Left renal pelvis (tissue), 4 donors: ENCODE results near the gene AP2B1. TPM values are rescaled to one million over a fixed set of nuclear protein-coding genes. Genes with fewer than 3 reads are reported as not detected.

Experiments
- DNase-seq, 4 donors: peaks; one replicate each; pipeline ENCODE4 v3.0.0-alpha.2; 2013; ENCODE audit warnings: low read depth in 4 of 4, low spot score in 3 of 4
- polyA plus RNA-seq, 4 donors: library from polyadenylated mRNA; unstranded; fragments of 120-200 nt; gene quantifications; one replicate each; pipeline ENCODE4 v1.2.1, GENCODE V29; 2013; ENCODE audit not compliant: insufficient read length in 4 of 4

The AP2B1 gene
- polyA plus RNA-seq, 4 donors, result 114 to 142 (median 127) TPM

DNA sequence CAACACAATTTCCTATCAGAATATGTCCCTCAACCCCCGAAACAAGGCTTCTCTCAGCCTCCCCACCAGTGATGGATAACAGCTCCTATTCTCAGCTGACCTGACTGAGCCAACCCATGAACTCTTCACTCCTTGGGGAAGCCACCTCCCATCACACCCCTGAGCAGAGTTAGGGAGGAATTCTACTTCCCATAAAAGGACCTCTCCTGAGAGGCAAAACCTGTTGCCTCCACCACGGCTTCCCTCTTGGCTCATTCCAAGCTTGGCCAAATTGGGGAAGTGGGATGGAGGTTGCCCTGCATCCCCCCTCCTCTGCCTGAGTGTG is 138.6 kb downstream of the AP2B1 start:
- DNase-seq, result no peak

DNA sequence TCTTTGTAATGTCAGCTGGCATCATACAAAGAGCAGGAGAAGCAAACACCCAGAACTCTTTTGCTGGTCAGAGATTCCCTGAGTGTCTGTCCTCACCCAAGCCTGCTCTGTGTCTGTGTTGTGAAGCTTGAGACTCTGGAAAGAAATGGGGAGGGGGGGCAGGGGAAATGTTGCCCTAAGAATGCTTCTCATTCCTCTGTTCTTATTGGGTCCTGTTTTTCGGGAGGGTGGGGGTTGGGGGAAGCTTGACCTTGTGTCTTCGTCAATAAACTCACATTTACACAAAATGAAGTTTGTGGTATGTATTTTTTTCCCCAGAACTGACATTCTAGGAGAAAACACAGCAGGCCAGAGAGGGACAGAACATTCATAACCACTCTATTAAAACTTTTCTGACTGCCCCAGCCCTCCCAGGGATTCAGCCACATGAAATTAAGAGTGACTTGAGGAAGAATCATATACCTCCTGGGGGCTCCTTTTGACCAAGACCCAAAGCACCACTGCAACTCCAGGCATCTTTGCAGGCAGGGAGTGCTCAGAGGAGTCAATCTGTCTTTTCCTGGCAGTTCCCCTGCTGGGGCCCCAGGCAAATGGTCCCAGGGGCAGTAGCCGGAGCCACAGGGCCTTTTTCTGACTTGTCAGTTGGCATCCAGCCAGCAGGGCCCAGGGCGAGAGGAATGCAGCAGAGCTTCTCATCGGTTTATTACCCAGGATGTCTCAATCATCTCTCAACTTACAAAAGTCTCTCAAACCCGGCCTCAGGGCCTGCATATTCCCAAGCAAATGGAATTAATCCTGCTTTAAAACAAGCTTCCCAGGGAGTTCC is 139.2 kb downstream of the AP2B1 start:
- DNase-seq, result no peak

- no peak for DNase-seq
Observed at GRCh38 chr17:35726953-35727460, 139.9 kb downstream of the AP2B1 start.

- DNase-seq, result no peak
Observed at GRCh38 chr17:35727635-35728034, 140.5 kb downstream of the AP2B1 start.

DNA sequence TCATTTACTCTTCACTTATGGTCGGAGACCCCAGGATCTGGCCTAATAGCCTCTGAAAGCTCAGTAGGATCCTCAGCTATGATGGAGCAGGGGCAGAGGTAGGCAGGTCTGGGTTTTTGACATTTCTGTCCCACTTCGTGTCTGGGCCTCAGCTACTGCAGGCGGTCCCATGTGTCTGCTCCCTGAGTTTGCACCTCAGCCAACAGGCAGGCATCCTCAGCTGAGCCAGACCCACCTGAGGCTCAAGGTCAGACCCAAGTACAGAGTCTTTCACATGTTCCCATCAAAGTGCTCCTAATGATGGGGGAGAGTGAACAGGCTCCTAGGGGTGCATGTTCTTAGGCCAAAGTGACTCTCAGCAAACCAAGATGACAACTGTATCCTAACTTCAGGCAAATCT is 141.4 kb downstream of the AP2B1 start:
- DNase-seq, result no peak

- no peak for DNase-seq
Observed at GRCh38 chr17:35729405-35729833, 142.3 kb downstream of the AP2B1 start.

- no peak for DNase-seq
Observed at GRCh38 chr17:35730400-35731005, 143.4 kb downstream of the AP2B1 start.

DNA sequence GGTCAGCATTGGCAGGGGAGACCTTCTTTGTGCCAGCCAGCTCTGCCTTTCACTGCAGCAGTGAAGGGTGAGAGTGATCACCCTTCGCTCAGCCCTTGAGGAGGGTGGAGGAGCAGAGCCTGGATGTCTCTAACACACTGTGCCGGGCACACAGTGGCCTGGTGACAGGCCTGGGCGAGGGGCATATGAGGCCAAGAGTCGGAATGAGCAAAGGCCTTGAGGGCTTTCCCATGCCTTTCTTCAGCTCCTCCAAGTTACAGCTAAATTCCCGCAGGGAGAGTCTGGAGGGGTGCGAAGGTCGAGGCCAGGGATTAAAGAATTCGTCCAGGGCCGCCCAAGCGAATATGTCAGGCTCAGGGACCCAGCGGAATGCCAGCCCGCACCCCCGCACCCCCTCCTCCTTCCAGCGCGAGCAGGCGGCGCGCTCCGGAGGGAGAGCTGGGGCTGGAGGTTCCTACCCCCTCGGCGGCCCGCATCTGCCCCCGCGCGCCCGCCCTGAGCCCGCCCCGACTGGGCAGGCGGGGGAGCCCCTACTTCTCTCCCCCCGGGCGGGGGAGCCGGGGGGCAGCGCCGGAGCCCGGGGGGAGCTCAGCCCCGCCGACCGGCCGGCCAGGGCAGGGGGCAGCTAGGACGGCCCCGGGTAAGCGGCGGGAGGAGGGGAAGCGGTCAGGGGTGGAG is 144.3 kb downstream of the AP2B1 start, which contains the start of gene RASL10B:
RASL10B (plus strand) TSS at position 401 of the 678 bp plus-strand sequence. CDS start 3,546 bp downstream, outside the sequence.
- DNase-seq, result no peak

GRCh38 chr17:35731917-35732805 is 145.0 kb downstream of the AP2B1 start:
- DNase-seq, result no peak

DNA sequence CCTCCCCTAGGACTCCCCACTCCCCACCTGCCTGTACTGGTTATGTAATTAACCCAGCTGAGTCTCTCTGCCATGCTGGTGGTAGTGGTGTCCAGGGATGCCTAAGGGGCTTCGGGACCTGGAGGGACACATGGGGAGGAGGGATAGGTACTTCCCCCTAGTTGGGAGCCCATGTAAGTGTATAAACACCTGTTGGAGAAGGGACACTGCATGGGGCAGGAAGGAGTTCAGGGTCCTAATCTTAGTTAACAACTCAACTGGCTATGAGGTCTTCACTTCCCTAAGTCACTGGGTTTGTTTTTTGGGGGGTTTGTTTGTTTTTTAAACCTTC is 145.6 kb downstream of the AP2B1 start:
- DNase-seq, result no peak

DNA sequence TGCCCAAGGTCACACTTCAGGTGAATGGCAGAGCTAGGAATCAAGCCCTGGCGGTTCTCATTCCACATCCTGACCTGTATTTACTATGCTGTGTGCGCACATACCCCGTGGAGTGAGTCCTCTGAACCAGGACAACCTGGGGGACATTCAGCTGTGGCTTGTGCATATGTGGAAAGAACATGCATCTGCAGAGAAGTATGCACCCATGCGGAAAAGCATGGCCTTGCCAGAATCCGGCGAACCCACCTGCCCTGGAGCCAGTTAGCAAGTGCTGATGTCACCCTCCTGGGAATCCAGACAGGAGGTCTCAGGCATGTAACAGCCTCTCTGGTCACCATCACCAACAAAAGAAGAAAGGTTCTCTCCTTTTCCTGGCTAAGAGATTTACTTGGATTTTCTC is 146.2 kb downstream of the AP2B1 start:
- no peak for DNase-seq

DNA sequence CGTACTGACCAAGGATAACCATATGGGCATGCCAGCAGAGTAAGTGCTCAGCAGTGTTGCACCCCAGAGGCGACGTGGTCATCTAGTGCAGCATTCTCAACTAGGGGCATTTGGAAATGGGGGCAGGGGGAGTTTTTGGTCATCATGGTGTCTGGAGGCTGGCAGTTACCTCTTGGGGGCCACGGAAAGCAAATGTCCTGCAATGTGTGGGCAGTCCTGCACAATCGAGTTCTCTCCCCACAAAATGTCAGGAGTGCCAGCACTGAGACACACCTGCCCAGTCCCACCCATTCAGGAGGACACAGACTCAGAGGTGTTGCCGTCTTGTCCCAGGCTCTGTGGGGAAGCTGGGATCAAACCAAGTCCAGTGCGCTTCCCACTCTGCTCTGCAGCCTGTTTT is 147.3 kb downstream of the AP2B1 start:
- DNase-seq, result no peak

DNA sequence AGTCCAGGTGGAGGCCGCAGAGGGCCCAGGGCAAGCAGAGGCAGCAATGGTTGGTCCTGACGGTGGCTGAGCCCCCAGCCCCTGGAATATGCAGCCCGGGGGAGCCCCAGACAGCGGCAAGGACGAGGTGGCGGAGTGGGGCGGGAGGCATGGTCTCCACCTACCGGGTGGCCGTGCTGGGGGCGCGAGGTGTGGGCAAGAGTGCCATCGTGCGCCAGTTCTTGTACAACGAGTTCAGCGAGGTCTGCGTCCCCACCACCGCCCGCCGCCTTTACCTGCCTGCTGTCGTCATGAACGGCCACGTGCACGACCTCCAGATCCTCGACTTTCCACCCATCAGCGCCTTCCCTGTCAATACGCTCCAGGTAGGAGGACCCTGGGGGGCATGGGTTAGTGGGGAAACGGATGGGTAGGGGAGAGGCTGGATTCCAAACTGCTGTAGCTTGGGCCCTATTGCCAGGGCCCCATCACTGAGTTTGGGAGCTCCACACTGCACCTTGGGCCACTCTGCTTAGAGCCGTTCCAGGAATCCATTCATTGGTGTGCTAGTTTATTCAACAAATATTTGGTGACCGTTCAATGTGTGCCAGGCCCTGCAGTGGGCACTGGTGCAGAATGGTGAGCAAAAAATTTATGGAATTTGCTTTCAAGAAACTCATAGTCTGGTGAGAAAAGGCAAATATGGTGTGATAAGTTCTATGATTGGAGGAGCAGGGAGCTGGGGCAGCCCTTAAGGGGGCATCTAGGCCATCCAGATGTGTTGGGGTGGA is 148.1 kb downstream of the AP2B1 start:
- DNase-seq, result no peak

GRCh38 chr17:35736236-35736635 is 149.1 kb downstream of the AP2B1 start:
- no peak for DNase-seq

GRCh38 chr17:35738519-35739133 is 151.5 kb downstream of the AP2B1 start:
- no peak for DNase-seq

DNA sequence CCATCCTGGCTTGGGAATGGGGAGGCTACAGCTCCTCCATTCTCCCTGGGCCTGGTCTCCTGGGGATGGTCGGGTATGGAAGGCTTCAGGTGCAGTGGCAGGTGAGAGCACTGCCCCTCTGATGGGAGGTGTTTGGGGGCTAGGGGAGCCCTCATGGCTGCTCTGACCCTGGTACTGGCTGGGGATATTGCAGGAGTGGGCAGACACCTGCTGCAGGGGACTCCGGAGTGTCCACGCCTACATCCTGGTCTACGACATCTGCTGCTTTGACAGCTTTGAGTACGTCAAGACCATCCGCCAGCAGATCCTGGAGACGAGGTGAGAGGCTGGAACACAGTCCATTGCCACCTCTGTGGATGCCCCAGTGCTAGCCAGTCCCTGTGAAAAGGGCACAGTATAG is 153.1 kb downstream of the AP2B1 start:
- no peak for DNase-seq

DNA sequence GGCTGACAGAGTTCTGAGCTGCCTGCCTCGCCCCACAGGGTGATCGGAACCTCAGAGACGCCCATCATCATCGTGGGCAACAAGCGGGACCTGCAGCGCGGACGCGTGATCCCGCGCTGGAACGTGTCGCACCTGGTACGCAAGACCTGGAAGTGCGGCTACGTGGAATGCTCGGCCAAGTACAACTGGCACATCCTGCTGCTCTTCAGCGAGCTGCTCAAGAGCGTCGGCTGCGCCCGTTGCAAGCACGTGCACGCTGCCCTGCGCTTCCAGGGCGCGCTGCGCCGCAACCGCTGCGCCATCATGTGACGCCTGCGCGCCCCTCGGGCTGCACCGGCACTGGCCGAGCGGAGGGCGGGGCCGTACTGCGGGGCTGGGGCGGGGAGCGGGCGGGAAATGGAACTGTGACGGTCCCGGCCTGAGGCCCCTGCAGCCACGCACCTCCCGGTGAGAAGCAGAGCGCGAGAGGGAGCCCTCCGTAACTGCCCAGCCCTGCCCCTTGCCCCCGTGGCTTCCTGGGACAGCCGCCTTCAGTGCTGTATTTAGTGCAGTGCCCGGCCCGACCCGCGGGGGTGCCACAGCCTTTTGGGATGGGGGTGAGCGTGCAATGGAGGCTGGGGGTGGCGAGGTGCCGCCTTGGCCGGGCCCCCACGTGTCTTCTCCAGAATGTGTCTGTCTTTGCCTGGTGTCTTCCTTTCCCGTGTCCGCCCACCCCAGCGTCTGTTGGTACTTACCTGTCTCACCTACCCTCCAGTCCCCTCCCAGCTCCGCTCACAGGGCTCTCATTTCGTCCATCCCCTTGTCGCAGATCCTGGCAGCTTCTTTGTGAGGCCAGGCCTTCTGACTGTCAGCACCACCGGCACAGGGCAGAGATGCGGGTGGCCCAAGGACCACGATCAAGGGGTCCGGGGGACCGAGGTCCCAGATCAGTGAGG is 154.1 kb downstream of the AP2B1 start:
- DNase-seq, result no peak

- no peak for DNase-seq
Observed at GRCh38 chr17:35742496-35742895, 155.4 kb downstream of the AP2B1 start.
